IgD-negative memory B cell (primary cell): ENCODE results near the gene OPN5. TPM values are rescaled to one million over a fixed set of nuclear protein-coding genes. Genes with fewer than 3 reads are reported as not detected.

ENCODE experiments used
- H3K27ac Mint-ChIP-seq, 3 donors: one replicate each; pipeline ENCODE4 v1.8.0; 2020 to 2022; ENCODE audit warnings: mild to moderate bottlenecking in 3 of 3, mixed read lengths in 3 of 3, moderate library complexity in 1 of 3
- H3K27me3 Mint-ChIP-seq: one replicate; pipeline ENCODE4 v1.8.0; 2021; ENCODE audit warnings: mixed read lengths
- H3K36me3 Mint-ChIP-seq: one replicate; pipeline ENCODE4 v1.8.0; 2020; ENCODE audit warnings: mild to moderate bottlenecking, mixed read lengths
- H3K4me1 Mint-ChIP-seq, 3 donors: one replicate each; pipeline ENCODE4 v1.8.0; 2020 to 2022; ENCODE audit warnings: mixed read lengths in 3 of 3, mild to moderate bottlenecking in 1 of 3
- H3K4me3 Mint-ChIP-seq, 4 donors: one replicate each; pipeline ENCODE4 v1.8.0; 2020 to 2022; ENCODE audit warnings: mild to moderate bottlenecking in 4 of 4, mixed read lengths in 4 of 4, moderate library complexity in 3 of 4
- H3K9me3 Mint-ChIP-seq, 3 donors: one replicate each; pipeline ENCODE4 v1.8.0; 2020 to 2021; ENCODE audit warnings: mixed read lengths in 3 of 3, mild to moderate bottlenecking in 1 of 3
- polyA plus RNA-seq: library from polyadenylated mRNA; unstranded; fragments of 300-500 nt; fragmentation: Illumina TruSeq; gene quantifications from one replicate; pipeline ENCODE4 v1.2.3, GENCODE V29; 2021

The OPN5 gene
- polyA plus RNA-seq, 1 donor from 2014 or later: not detected

DNA sequence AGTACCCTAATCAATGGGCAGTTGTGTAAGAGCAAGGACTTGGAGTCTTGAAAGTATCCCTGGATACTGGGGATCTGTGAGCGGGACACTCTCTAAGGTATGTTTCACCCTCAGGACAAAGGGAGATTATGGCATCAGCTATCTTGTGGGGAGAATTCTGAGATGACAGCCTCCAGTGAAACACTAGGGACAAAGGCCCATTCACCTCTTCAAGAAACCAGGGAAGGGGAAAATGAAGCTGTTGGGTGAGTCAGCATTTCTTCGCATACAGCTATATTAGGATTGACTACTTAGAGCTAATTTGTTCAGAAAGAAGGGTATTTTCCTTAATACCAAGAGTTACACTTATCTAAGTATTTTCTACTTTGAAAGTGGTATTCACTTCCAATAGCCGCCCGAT, 35.9 kb downstream of the OPN5 start:
- Mint-ChIP-seq H3K9me3 (no peaks in the 10 kb centered on the region), H3K4me3 (no peak overlapping the region)

GRCh38 chr6:47819461-47819860, 37.6 kb downstream of the OPN5 start:
- Mint-ChIP-seq H3K27me3 (peaks cover 5% of the 10 kb centered on the region), H3K4me3 (no peak overlapping the region), H3K9me3 (no peaks in the 10 kb centered on the region), H3K27ac (no peak overlapping the region), H3K36me3 (no peaks in the 10 kb centered on the region), H3K4me1 (no peaks in the 10 kb centered on the region)

More for the DNA sequence above, 35.9 kb downstream of the OPN5 start:
- Mint-ChIP-seq H3K27ac (no peak overlapping the region), H3K36me3 (no peaks in the 10 kb centered on the region), H3K27me3 (peaks cover 8% of the 10 kb centered on the region), H3K4me1 (no peaks in the 10 kb centered on the region)

DNA sequence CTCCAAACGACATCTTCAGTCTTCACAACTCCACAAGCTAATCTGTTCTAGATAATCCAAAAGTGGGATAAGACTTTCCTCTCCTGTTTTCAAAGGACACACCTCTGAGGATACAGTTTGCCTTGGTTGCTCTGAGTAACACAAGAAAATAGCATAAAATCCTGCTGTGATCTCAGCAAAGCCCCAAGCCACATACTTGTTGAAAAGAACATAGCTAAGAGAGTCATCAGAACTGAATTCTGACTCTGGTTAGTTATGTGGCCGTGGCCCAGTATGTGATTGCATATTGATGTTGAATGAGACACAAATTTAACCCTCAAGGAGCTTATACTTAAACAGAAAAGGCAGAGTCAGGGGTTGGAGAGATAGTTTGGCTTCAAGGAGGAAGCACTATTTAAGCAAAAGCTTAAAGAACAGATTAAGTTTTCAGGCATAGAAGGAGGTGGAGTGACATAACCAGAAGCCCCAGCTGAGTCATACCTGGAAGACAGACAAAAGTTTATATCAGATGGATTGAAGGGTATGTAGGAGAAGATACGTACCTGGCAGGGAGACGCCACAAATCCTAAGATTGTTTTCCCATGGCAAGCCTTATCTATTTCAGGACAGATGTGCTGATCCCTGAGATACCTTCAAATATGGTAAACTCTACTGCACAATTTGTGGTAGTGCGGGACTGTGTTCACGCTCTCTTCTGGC, 41.2 kb downstream of the OPN5 start:
- Mint-ChIP-seq H3K4me1 (no peaks in the 10 kb centered on the region), H3K27me3 (no peaks in the 10 kb centered on the region), H3K4me3 (no peak overlapping the region), H3K27ac (no peak overlapping the region), H3K9me3 (peaks cover 0 to 2% (median 0%) of the 10 kb centered on the region in 3 donors), H3K36me3 (no peaks in the 10 kb centered on the region)

- H3K27me3 Mint-ChIP-seq: no peaks in the 10 kb centered on the region
- no peak overlapping the region for H3K27ac Mint-ChIP-seq
- H3K4me1 Mint-ChIP-seq: no peaks in the 10 kb centered on the region
- no peak overlapping the region for H3K4me3 Mint-ChIP-seq
- H3K9me3 Mint-ChIP-seq: peaks cover 1 to 4% (median 3%) of the 10 kb centered on the region in 3 donors
- no peaks in the 10 kb centered on the region for H3K36me3 Mint-ChIP-seq
These were observed 50.7 kb downstream of the OPN5 start for GRCh38 chr6:47832386-47833100.

GRCh38 chr6:47834196-47834595, 52.4 kb downstream of the OPN5 start:
- Mint-ChIP-seq H3K27me3 (no peaks in the 10 kb centered on the region), H3K27ac (no peak overlapping the region), H3K9me3 (peaks cover 1 to 4% (median 3%) of the 10 kb centered on the region in 3 donors), H3K4me3 (no peak overlapping the region), H3K36me3 (no peaks in the 10 kb centered on the region), H3K4me1 (no peaks in the 10 kb centered on the region)

GRCh38 chr6:47836046-47836445, 54.2 kb downstream of the OPN5 start:
- Mint-ChIP-seq H3K4me1 (no peaks in the 10 kb centered on the region), H3K36me3 (no peaks in the 10 kb centered on the region), H3K4me3 (no peak overlapping the region), H3K27ac (no peak overlapping the region), H3K9me3 (peaks cover 1 to 4% (median 3%) of the 10 kb centered on the region in 3 donors), H3K27me3 (peaks cover 2% of the 10 kb centered on the region)

DNA sequence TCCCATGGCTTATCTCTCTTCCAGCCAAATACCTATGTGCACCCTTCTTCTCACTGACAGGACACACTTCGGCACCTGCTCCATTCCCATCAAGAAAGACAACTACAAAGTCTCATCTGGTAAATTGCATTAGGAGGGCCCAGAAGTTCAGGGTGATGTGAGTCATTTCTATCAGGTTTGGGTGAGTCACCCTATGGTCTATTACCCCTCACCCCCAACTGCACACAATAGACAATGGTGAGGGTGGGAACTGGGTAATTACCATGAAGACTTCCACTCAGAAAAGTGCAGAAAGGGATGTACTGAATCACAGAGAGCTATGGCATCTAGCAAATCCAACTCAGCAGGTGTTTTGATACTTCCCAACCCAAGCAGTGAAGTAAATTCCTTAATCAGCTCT, 54.8 kb downstream of the OPN5 start:
- Mint-ChIP-seq H3K4me3 (no peak overlapping the region), H3K9me3 (peaks cover 1 to 4% (median 3%) of the 10 kb centered on the region in 3 donors), H3K27me3 (peaks cover 2% of the 10 kb centered on the region), H3K36me3 (no peaks in the 10 kb centered on the region), H3K27ac (no peak overlapping the region), H3K4me1 (no peaks in the 10 kb centered on the region)

DNA sequence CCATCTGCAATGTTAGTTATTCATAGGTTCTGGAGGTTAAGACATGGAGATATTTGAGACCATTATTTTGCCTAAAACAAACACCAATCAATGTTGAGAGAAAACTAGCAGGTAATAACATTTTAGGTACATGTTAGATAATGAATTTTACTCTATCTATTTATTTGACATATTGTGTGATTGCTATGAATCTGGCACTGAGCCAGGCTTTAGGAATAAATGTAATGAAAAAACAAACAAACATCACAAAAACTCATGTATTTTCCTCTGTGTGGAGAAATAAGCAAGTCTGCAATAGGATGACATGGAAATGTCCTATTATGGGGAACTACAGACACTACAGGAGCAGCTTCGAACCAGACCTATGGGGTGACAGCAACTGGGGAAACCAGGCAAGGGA, 57.8 kb downstream of the OPN5 start:
- no peak overlapping the region for H3K27ac Mint-ChIP-seq
- peaks cover 0 to 6% (median 0%) of the 10 kb centered on the region in 3 donors for H3K9me3 Mint-ChIP-seq
- no peaks in the 10 kb centered on the region for H3K4me1 Mint-ChIP-seq
- H3K36me3 Mint-ChIP-seq: no peaks in the 10 kb centered on the region
- peaks cover 2% of the 10 kb centered on the region for H3K27me3 Mint-ChIP-seq
- no peak overlapping the region for H3K4me3 Mint-ChIP-seq

DNA sequence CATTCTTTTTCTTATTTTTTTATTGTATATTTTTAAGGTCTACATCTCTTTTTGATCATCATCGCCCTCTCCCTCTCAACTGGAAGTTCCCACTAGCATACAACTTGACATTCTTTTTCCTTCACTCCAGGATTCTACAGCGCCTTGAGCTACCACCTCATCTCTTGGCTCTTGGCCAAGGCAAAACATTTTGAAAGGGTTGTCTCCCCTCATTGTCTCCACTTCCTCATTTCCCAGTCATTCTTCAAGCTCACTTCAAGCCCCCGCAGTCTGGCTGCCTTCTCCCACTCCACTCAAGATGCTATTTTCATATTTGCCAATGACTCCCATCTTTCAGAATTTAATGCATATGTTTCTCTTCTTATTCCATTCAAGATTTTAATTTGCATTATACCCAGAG, 63.0 kb downstream of the OPN5 start:
- no peaks in the 10 kb centered on the region for H3K4me1 Mint-ChIP-seq
- H3K36me3 Mint-ChIP-seq: no peaks in the 10 kb centered on the region
- H3K27ac Mint-ChIP-seq: no peak overlapping the region
- H3K27me3 Mint-ChIP-seq: no peaks in the 10 kb centered on the region
- H3K4me3 Mint-ChIP-seq: no peak overlapping the region
- H3K9me3 Mint-ChIP-seq: peaks cover 0 to 2% (median 1%) of the 10 kb centered on the region in 3 donors

- H3K4me1 Mint-ChIP-seq: no peaks in the 10 kb centered on the region
- H3K27ac Mint-ChIP-seq: no peak overlapping the region
These were observed 64.9 kb downstream of the OPN5 start for GRCh38 chr6:47846752-47847151.

DNA sequence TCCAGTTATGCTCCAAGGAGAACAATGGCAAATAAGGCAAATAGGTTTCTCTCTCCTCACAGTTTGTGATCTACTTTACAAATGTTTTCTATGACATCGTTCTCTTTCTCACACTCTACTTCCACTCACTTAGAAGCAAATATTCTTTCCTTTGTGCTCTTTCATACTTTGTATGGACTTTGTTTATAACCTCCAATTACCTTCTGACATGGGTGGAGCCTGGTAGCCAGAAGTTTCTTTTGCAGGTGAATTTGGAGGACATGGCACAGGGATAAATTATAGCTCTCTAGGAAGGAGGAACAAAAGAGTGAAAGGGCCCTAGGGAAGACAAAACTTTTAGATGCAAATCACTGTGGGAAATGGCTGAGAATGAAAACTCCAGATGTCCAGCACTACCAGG, 69.3 kb downstream of the OPN5 start:
- Mint-ChIP-seq H3K27me3 (no peaks in the 10 kb centered on the region), H3K27ac (no peak overlapping the region), H3K4me3 (no peak overlapping the region), H3K9me3 (peaks cover 0 to 1% (median 0%) of the 10 kb centered on the region in 3 donors), H3K36me3 (no peaks in the 10 kb centered on the region), H3K4me1 (no peaks in the 10 kb centered on the region)

More at GRCh38 chr6:47846752-47847151, 64.9 kb downstream of the OPN5 start:
- no peak overlapping the region for H3K4me3 Mint-ChIP-seq
- no peaks in the 10 kb centered on the region for H3K36me3 Mint-ChIP-seq
- H3K9me3 Mint-ChIP-seq: peaks cover 0 to 2% (median 1%) of the 10 kb centered on the region in 3 donors
- no peaks in the 10 kb centered on the region for H3K27me3 Mint-ChIP-seq

GRCh38 chr6:47852727-47853126, 70.9 kb downstream of the OPN5 start:
- Mint-ChIP-seq H3K4me3 (no peak overlapping the region), H3K36me3 (no peaks in the 10 kb centered on the region), H3K4me1 (no peaks in the 10 kb centered on the region), H3K9me3 (peaks cover 0 to 1% (median 0%) of the 10 kb centered on the region in 3 donors), H3K27me3 (no peaks in the 10 kb centered on the region), H3K27ac (no peak overlapping the region)

DNA sequence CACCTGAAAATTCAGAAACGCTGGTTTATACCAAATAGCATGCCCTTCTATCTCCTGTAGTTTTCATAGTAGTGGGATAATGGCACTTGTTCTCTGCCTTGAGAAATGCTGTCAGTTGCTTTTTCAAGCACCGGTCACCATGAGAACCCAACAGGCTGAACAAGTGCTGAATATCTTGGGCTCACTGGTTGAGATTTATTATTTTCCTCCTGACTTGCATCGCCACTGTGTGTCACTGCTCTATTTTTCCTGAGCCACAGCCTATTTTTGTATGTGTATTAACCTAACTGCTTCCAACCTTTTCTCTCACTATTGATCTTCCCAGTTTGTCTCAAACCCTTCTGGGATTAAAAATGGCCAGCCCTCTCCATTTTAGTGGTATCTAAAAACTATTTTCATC, 71.9 kb downstream of the OPN5 start:
- Mint-ChIP-seq H3K9me3 (peaks cover 0 to 1% (median 0%) of the 10 kb centered on the region in 3 donors), H3K4me3 (no peak overlapping the region), H3K4me1 (no peaks in the 10 kb centered on the region), H3K27ac (no peak overlapping the region), H3K36me3 (no peaks in the 10 kb centered on the region), H3K27me3 (peaks cover 1% of the 10 kb centered on the region)

DNA sequence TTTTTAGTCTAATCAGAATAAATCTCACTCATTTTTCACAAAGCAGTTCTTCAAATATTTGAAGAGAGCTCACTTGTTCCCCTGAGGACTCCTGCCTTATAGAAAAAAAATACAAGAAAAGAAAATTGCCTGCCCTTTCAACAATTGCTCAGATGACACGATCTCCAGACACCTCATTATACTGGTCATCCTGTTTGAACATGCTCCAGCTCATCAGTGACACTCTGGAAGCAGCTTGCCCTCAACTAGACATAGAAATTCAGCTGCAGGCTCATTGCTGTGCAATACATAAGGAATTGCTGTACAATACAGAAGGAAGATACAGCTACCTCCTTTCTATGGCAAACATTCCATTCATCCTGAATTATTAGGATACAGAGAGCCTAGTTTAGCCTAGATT, 73.1 kb downstream of the OPN5 start:
- no peak overlapping the region for H3K4me3 Mint-ChIP-seq
- H3K27ac Mint-ChIP-seq: no peak overlapping the region
- H3K27me3 Mint-ChIP-seq: peaks cover 1% of the 10 kb centered on the region
- H3K9me3 Mint-ChIP-seq: no peaks in the 10 kb centered on the region
- H3K4me1 Mint-ChIP-seq: no peaks in the 10 kb centered on the region
- no peaks in the 10 kb centered on the region for H3K36me3 Mint-ChIP-seq

DNA sequence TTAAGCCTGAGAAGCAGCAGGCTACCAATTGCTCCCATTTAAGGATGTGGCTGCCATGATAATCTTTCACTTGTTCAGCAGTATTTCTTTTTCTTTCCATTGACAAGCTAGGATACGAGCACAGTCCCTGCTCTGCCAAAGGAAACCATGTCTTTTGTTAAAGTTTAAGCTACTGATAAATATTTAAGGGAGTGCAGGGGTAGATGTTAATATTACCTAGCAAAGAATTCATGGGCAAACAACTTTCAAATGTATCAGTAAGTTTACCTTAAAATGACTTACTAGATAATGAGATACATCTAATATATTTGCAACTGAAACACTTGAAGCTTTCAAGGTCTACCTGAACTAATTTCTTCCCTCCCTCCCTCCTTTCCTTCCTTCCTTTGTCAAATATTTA, 77.3 kb downstream of the OPN5 start:
- peaks cover 1% of the 10 kb centered on the region for H3K27me3 Mint-ChIP-seq
- H3K4me3 Mint-ChIP-seq: no peak overlapping the region
- H3K36me3 Mint-ChIP-seq: no peaks in the 10 kb centered on the region
- no peaks in the 10 kb centered on the region for H3K4me1 Mint-ChIP-seq
- H3K9me3 Mint-ChIP-seq: no peaks in the 10 kb centered on the region
- no peak overlapping the region for H3K27ac Mint-ChIP-seq

DNA sequence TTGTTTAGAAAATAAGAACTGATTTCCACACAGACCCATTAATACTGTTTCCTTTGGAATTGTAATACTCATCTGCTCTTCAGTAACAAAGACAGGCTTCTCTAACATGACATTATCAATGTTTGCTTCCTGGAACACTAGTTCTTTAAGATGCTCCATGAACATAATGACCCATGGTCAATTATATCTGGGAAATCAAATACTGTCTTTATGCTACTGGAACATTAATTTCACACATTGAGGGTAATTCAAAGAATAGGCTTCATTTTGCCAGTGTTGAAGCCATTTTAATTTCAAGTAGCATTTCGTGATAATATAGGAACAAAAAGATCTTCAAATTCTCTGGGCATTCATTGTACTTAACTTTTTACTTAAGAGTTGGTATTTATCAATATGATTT, 80.9 kb downstream of the OPN5 start:
- Mint-ChIP-seq H3K9me3 (no peaks in the 10 kb centered on the region), H3K27me3 (peaks cover 1% of the 10 kb centered on the region), H3K4me3 (no peak overlapping the region), H3K27ac (no peak overlapping the region), H3K4me1 (no peaks in the 10 kb centered on the region), H3K36me3 (no peaks in the 10 kb centered on the region)
